Endometrium (tissue), 2 donors: ENCODE results near the gene PLCB1.
"Not testable (repeated sequence)": the region's sequence is repeated elsewhere in the genome, so short reads cannot be mapped to it uniquely, and the experiment has no call there.

Experiments
- FAIRE-seq: peaks from 2 replicates; lab custom pipeline; 2012; peaks lifted over from hg19 to GRCh38; lab: Jason Lieb, UNC
- donor health status: control.
- donor health status: control.

The PLCB1 gene

DNA sequence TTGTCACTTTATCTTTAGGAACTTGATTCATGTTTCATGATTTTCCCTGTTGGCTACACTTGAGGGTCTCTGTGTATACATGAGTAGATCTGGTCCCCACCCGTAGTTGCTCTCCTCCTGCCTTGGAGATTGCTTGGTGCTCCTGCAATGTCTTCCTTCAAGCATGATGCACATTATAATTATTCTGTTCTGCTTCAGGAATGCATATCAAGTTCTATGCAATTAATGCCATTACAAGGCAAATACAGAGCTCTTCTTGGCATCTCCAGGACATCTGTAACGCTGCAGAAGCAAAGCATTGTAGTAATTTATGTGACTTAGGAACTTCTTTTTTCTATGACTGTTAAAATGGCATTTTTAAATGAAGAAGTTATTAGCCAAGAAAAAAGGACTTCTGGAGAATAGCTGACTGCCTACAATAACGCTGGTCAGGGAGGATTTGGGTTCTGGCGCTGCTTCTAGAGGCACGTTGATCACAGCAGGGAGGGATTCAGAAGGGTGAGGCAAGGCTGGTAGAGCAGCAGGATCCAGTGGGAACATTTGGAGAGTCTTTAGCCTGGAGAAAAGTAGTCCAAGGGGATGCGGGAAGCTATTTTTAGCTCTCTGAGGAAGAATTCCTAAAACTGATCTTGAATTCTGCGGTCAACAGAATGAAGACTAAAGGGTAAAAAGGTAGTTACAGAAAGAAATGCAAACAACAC is 203.6 kb downstream of the PLCB1 start:
- no peak for FAIRE-seq

DNA sequence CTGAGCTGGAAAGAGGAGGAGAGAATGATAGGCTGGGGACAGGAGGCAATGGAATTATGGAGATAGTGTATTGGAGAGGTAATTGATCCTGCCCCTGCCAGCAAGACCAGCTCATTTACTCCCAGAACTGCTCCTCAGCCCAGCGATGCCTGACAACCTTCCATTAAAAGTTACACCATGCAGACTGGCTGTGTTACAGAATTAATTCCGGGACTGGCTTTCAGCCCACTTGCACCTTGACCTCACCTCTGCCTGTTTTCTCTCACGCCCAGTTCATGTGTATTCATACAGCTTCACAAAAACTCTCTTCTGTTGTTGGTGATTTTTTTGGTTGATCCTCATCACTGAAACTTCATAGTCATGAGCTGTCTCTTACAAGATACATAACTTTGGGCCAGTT is 207.3 kb downstream of the PLCB1 start:
- no peak for FAIRE-seq

DNA sequence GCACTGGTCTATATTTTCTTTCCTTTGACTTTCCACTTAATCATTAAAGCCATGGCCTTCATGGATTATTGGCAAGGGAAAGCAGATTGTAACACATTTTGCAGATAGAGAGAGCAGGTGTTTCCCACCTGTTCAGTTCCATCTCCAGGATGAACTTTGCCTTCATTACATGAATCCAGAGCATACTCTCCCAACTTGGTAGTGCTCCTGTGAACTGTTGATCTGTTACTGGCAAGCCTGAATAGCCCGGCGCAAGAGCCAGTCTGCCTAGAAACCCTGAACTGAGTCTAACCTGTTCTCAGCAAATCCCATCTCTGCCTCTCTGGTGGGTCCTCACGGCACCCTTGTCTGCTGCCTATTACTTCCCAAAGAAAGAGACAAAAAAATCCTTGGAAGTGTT is 210.3 kb downstream of the PLCB1 start:
- no peak for FAIRE-seq

DNA sequence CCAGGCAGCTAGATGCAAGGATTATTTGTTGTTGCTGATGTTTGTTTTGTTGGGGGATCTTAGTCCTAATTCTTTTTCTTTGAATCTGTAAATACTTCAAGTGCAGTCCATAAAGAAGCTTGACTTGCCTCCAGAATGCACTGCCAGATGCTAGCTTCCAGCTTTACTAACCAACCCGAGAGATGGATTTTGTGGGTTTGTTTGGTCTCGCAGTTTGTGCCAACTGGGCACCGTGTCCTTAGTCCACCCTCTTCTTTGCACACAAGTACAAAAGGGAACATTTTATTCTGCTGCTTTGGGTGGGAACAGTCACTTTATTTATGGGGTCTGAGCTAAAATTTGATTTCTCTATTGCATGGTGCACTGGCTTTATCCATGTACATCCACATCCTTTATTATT is 212.0 kb downstream of the PLCB1 start:
- FAIRE-seq, result no peak

DNA sequence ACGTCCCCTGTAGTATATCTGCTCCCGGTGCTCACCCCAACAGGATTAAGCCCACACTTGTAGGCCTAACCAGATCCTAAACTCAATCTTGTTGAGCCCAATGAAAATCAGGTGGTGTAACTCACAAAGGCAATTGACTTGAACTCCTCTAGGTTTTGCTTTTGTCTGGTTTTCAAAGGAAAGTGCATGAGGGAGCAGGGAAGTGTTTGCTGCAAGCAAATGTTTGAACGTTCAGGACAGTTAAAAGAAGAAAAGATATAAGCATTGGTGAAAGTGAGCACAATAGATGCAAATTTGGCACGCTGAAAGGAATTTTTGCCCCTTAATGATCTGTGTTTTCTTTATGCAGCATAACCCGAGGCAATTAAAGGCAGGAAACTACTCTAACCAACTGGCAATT is 212.6 kb downstream of the PLCB1 start:
- FAIRE-seq, result no peak

DNA sequence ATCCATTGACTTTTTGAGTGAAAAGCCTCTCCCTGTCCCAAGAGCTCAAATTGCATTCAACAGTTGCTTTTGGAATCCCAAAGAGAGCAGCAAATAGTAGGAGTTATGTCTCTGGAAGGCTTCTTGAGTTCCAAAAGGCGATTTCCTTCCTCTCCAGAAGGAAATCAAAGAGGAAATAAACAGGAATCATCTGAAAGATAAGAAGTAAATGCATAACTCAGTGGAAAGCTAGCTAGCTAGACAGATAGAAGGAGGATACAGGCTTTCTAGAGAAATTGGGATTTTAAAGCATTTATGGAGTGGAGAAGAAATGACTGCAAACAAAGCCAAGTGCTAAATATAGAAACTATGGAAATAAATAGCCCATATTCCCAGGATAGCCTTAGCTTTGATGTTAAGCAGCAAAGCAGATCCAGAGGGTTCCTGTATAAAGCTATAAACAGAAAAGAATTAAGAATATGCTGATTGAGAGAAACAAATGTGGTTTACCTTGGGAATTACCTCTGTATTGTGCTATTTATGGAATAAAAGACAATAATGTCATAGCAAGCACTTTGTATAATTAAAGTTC is 214.7 kb downstream of the PLCB1 start:
- no peak for FAIRE-seq

DNA sequence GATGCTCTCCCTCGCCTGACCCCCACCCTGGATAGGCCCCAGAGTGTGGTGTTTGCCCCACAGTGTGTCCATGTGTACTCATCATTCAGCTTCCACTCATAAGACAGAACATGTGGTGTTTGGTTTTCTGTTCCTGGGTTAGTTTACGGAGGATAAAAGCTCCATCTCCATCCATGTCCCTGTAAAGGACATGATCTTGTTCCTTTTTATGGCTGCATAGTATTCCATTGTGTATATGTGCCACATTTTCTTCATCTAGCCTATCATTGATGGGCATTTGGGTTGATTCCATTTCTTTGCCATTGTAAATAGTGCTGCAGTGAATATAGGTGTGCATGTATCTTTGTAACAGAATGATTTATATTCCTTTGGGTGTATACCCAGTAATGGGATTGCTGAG is 218.2 kb downstream of the PLCB1 start:
- FAIRE-seq, result not testable (repeated sequence)

DNA sequence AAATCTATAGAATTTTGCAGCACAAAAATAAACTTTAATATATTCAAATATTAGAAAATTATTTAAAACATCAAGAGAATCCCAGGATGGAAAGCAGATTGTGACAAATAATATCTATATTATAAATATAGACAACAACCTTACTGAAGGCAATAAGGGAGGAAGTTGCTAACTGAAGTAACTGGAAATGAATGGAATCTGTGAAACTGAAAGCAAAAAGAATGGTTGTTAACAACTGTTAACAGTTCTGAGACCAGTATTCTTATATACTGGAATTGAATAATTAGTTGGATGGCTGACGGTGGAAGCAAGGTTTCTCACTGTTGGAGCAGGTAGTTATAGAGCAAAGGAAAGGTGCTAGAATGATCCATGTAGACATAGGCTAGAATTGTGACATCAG is 220.4 kb downstream of the PLCB1 start:
- no peak for FAIRE-seq

DNA sequence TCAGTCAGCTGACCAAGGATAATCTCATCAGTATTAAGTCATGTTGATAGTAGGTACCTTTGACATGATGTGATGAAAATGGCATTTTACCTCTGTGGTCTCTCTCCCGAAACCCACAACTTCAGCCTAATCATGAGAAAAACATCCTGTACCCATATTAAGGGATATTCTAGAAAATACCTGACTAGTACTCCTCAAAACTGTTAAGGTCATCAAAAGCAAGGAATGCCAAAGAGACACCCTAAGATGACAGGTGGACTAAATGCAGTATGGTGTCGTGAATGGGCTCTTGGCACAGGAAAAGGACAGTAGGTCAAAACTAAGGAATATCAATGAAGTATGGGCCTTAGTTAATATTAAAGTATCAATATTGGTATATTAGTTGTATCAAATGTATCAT is 221.4 kb downstream of the PLCB1 start:
- no peak for FAIRE-seq

DNA sequence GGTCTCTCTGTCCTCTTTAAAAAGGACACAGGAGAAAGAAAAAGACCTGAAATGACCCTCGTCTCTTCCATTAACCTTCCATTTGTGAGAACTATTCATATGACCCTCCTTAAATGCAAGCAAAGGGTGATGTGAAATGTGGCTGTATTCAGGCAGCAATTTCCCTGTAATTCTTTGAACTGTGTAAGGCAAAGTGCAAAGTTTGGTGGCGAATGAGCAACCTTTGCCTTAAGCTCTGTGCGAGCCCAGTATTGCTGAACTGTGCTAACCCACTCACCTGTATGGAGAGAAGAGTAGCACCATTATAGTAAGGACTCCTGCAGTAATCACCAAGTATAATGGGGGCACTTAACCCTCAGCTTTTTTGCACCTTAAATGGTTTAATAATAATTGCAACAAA is 223.4 kb downstream of the PLCB1 start:
- no peak for FAIRE-seq

DNA sequence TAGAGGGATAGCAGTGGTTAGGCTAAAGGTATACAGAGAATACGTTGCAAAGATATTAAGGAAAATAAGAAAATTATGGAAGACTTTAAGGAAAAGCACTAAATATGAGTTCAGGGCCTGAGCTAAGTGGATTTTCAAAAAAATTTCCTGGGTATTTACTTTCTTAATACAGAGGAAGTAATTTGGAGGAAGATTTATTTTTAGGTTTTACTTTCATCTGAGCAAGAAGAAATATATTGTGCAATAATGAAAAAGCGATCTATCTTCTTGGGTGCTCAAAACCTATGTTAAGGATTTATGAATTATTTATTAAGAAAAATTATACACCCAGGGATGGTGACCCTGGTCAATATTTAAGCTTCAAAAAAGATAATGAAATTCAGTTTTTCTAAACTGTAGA is 224.7 kb downstream of the PLCB1 start:
- no peak for FAIRE-seq

DNA sequence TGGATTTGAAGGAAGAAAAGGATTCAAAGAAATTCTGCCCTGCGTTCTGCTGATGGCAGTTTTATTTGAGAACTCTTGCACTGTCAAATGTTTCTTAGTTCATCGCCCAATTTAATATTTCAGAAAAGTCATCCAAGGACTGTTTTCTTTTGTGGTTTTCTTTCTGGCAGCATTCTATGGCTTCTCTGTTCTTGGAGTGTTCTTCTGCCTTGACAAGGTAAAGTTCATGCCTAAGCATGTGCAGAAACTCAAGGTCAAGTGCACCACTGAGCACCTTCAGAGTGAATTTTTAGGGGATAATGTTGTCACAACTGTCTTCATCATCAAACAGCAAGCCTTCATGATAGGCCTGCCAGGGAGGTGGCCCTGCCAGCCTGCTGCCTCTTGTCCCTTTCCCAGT is 225.6 kb downstream of the PLCB1 start:
- no peak for FAIRE-seq

DNA sequence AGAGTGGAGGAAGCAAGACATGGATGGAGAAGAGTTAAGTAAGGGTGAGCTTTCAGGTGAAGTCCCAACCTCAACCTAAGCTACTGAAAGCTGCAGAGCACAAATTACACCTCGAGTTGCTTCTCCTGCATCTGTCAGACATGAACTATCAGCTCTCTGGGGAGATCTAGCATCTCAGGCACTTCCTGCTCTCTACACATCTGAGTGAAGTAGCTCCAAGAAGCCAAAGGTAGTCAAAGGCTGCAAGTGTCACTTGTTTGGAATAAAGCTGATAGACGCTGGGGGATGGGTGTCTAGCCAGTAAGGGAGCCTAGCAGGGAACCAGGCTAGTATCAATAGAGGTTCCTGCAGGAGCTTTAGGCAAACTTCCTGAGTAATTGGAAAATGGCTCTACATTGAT is 228.0 kb downstream of the PLCB1 start:
- FAIRE-seq, result no peak

DNA sequence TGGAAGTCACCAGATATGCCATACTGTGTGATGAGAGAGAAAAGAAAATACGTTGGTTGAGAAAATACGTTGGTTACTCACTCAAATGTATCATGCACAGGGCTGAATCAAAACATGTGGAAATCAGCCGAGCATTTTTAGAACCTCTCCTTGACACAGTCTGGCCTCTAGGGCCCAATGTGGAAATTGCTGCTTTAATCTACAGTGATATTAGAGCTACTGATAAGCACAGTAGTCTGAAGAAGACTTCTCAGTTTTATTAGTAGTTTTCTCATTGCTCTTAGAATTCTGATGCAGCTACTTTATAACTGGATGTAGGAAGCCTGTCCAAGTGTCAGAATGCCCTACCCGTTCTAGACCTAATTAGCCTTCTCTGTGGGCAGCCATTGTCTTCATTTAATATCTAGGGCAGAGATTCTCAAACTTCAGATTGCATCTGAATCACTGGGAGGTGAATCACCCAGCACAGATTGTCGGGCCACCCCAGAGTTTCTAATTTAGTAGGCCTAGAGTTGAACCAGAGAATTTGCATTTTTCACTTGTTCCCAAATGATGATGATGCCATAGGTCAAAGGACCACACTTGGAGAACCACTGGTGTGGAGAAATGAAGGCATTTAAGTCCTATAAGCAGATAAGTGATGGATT is 229.1 kb downstream of the PLCB1 start:
- FAIRE-seq, result no peak

DNA sequence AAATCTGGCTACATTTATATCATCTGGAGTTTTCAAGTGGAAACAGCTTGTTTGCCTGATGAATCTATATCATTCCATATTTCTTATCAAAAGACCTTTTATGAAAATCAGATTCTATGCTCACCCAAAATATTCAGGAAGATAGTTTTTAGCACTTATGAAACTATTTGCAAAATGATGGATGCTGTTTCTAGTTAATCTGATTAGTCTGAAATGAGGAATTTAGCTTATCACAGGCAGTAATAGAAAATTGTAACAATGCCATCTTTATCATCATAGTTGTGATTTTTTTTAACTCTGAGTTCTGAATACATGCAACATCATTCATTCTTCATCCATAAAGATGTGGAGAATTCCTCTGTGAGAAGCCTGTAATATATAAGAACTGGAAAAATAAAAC is 229.7 kb downstream of the PLCB1 start:
- no peak for FAIRE-seq

DNA sequence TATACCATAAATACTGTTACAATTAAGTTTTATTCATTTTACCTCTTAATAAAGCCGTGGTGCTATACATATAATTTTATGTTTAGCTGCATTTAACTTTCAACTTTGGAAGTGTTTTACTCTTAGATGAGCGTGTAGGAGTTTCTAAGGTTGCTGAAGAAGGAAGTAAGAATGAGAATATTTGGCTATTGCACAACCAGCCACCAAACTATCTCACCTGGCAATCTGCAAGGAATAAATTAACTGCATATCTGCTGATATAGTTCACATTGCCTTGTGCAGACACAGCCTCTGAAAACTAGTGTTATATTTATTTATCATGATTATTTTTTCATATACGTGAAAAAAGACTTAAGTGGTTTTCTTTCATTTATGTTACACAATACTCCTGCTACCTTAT is 230.4 kb downstream of the PLCB1 start:
- no peak for FAIRE-seq

DNA sequence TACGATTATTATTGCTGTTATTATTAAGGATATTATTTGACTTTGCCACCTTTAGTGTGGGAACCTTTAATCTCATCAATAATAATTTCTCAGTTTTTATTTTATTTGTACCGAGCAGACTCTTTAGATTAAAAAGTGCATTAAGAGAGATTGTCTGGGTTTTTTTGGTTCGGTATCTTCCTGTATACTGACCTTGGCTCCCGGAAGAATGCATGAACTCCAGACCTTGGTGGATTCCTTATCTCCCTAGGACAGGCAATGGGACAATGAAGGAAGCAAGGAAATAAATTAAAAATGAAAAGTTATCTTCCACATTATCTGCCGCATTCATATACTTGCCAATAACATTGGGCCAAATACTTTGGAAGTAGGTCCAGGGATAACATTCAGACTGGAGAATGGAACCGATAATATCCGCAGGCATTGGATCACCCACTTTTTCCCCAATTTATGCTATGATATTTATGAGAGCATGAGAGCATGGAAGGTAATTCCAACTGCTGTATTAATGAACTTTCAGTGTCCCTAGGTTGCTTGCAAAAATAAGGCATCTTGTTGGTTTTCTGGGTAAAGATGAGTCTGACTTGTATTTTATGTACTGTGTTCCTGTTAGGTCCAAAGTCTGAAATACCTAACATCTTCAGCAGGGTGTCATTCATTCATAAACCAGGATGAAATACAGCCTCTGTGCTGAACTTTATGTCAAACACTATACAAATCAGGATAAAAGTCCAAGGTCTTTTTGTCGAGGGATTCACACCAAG is 232.1 kb downstream of the PLCB1 start:
- FAIRE-seq, result no peak

DNA sequence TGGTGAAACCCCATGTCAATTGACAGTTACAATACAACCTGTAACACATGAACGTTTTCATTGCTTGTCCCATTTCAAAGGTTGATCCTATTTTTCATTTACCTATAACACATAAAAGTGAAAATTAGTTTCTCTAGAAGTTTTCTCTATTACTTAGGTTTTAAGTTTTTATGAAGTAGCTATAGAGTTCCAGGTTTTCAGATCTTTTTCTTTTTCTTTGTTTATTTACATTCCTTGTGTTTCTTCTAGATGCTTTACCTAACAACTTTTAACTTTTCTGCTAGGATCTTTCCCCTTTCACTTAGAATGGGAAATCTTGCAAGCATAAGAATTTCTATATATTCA is 232.6 kb downstream of the PLCB1 start:
- no peak for FAIRE-seq

DNA sequence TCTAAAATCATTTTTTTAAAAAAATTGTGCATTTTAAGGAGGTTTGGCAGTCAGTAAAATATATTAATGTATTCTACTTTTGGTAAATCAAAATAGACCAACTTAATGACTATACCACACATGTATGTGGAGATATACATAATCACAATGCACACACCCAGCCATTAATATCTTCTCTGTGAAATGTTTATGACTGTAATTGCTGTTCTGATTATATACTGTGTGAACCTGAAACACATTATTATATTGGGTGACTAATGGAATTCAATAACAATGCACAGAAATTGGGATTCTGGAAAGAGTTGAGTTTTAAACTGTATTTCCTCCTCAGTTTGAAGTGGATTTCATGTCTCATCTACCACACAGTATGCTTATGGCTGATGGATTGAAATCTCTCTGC is 233.6 kb downstream of the PLCB1 start:
- FAIRE-seq, result no peak

DNA sequence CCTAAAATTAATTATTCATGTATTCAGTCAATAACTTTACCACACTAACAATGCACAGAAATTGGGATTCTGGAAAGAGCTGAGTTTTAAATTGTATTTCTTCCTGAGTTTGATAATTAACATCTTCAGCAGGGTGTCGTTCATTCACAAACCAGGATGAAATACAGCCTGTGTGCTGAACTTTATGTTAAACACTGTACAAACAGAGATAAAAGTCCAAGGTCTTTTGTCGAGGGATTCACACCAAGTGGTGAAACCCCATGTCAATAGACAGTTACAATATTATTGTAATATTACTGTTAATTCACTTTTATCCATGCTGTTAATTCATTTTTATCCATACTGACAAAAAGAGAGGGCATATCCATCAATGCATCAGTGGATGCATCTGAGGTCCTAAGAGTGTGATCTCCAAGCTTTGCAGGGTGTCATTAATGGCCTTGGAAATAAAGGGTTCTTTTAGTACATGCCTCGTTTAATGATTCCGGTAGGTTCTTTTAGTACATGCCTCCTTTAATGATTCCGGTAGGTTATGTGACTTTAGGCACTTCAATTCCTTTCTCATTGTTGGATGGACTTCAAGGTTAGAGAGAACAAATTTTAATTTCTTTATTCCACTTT is 234.3 kb downstream of the PLCB1 start:
- FAIRE-seq, result no peak

DNA sequence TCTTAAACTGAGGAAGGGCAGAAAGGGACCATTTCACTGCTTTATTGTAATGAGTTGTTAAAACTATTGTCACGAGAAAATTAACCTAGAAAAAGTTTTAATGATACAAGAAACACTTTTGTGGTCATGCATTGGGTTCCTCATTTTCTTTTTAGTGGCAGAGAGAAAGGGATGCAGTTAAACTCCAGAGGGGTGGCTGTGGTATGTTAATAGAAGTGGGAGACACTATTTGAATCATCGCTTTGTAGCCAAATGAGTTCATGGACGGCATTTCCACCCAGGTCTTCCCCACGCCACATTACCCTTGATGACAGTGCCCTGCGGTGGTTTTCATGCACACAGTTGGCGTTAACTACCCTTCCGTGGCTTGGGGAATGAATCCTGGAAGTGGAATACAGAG is 235.6 kb downstream of the PLCB1 start:
- no peak for FAIRE-seq

DNA sequence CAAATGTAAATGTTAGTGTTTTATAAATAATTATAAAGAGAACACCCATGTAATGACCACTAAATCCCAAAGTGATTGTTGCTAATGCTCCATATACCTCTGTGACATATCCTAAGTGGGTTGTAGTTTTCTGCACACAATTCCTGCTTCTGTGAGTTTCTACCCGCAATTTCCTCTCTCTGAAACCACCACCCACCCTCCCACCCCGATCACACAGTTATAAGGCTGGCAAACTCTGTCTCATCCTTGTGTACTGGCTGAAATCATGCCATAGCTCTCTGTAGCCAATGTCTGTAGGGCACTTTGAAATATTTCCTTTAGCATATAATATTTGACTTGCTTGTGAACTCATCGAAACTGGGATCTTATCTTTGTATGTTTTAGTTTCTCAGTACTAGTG is 236.6 kb downstream of the PLCB1 start:
- no peak for FAIRE-seq

DNA sequence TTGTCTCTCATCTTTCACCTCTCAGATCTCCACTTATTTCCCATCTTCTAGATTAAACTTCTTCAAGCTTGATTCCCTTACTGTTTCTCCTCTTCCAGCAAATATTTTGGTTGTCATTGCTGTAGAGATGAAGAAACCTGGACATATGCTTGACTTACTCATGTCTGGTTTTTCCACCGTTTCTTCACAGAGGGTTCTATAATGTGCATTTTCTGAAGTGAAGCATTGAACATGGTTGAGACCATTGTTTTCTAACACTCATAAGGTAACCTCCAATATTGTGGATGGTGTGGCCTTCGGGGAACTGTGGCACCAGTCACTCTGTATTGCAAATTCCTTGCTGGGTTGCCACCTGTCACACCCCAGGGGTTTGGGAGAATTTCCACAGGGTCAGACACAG is 237.2 kb downstream of the PLCB1 start:
- FAIRE-seq, result no peak
